DMS114 treated with DMSO at 0.1 percent for 48 hours (cell line): ENCODE data around the gene SH3BP4.
"Not testable (repeated sequence)": the region's sequence is repeated elsewhere in the genome, so short reads cannot be mapped to it uniquely, and the experiment has no call there.

Experiments
- DNase-seq: peaks from one replicate; lab custom pipeline; 2025; ENCODE audit not compliant: unreplicated experiment; lab: John Stamatoyannopoulos, UW

SH3BP4 gene

DNA sequence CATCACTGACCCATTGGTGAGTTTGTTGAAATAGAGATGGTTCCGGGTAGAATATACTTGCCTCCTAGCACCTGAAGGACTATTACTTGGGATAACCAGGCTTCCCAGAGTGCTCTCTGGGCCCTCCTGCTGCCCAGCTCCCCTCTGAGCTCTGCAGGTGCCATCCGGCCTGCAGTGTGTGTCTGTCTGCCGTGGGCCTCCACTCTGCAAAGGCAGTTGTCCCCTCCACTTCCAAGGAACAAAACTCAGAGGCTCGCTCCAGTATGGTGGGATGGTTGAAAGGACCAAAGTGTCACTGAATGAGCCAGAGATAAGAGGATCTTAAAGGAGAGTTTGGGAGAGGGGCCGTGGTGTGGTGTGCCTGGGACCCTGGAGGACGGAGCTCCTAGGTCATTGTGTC lies 57.3 kb downstream of the SH3BP4 start:
- DNase-seq, result no peak

DNA sequence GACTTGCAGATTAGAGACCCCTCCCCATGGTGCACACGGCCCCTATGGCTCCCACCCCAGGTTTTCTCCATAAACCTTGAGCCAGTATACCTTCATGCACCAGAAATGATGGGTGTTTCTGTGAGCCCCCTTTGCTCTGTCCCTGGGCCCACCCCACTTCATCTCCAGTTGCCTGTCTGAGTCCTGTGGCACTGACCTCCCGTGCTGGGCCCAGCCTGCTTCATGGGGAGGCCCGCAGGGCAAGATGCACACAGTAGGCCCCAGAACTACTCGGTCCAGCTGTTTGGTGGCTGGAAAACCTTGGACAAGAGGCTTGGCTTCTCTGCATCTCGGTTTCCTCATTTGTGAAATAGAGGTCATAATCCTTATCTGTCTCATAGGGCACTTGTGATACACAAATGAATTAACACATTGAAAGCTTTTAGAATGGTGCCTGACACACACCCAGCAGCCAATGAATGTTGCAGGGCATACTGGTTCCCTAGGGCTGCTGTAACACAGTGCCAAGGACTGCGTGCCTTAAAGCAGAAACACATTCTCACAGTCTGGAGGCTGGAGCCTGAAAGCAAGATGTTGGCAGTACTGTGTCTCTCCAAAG lies 58.4 kb downstream of the SH3BP4 start:
- no peak for DNase-seq

- DNase-seq, result no peak
These were observed 59.8 kb downstream of the SH3BP4 start for GRCh38 chr2:235011607-235011928.

DNA sequence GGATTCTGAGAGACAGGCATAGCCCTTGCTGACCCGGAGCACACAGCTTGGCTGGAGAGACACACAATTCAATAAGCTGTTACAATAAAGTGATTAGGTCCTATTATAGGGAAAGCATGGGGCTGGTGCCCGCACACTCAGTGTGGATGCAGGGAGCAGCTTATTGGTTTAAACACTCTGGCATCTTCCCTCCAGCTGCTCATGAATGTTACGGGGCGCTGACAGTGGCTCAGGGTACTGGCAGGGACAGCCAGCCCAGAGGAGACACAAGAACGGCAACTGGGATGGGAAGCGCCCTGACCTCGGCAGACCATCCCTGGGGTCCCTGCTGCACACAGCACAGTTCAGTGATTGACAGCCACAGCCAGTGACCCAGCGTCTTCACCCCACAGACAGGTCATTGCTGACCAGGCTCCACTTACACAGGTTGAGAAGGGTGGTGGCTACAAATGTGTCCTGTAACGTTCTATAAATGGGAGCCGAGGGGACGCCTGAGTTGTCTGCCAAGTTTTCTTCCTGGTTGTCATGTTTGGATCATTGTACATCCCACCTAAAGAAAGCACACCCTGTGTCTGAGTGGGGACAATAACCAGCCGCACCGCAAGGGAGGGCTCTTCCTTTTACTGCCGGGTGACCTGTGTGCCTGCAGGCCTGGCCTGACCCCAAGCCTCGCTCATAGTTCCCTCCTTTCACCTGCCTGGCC lies 60.3 kb downstream of the SH3BP4 start:
- no peak for DNase-seq

DNA sequence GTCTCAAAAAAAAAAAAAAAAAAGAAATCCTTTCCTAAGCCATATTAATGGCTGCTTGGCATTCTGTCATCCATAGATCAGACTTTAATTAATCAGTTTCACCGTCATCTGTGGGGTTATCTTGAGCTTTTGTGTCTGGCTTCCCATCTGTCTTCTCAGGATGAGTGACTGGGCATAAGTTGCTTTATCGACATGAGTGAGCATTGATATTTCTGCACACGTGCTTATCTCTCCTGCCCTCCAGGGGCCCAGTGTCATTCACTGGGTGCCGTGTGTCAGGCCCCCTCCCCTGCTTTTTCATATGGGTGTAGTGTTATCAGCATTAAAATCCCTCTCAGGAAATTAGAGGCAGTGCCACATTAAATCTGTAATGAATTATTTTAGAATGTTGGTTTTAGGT lies 65.6 kb downstream of the SH3BP4 start:
- no peak for DNase-seq

- DNase-seq, result no peak
These were observed 67.0 kb downstream of the SH3BP4 start for GRCh38 chr2:235018838-235019237.

- not testable (repeated sequence) for DNase-seq
These were observed 68.3 kb downstream of the SH3BP4 start for GRCh38 chr2:235020141-235020540.

DNA sequence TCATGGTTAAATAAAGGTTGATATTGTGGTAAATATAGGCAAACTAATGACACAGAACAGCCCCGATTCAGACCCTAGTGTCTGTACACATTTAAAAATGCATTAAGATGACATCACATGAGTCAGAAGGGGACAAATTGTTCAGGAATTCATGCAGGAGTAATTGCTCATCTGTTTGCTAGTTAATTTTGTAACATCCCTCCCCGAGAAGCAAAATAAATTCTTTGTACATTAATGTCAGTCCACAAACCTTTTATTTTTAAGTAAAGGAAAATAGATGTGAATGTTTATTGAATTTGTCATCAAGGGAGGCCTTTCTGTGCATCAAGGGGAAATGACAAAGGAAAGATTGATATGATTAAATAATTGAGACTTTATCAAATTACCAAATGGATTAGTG lies 69.9 kb downstream of the SH3BP4 start:
- DNase-seq, result no peak

- no peak for DNase-seq
These were observed 72.5 kb downstream of the SH3BP4 start for GRCh38 chr2:235024191-235024860.

GRCh38 chr2:235024931-235025773 lies 73.3 kb downstream of the SH3BP4 start:
- no peak for DNase-seq

GRCh38 chr2:235025800-235026536 lies 74.2 kb downstream of the SH3BP4 start:
- DNase-seq, result no peak

- DNase-seq, result no peak
These were observed 75.1 kb downstream of the SH3BP4 start for GRCh38 chr2:235026649-235027557.

DNA sequence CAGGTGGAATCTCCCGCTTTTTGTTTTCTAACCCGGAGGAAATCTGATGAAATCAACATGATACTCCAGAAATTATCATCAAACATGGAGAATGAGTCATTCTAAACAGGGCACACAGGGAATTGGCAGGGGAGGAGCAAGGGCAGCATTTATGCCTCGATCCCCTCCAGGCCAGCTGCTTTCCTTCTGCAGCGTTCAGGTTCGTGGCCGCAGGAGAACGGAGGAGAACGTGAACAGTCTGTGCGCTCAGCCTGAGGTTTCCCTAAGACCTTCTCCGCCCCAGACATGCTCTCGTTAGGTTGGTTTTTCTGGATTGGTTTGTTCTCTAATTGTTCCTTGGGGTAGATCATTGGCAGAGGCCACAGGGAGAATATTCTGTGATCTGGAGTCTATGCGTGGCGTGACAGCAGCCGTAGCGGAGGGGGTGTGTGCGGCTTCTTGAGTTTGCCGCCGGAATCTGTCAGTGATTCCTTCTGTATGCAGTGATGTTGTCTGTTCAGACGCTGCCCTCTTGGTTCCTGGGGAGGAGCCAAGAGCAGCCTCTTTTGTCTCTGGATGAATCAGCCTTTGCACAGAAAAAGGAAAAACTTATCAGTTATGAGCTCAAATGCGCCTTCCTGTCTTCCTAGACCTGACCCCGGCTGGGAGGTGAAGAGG lies 75.9 kb downstream of the SH3BP4 start:
- no peak for DNase-seq

DNA sequence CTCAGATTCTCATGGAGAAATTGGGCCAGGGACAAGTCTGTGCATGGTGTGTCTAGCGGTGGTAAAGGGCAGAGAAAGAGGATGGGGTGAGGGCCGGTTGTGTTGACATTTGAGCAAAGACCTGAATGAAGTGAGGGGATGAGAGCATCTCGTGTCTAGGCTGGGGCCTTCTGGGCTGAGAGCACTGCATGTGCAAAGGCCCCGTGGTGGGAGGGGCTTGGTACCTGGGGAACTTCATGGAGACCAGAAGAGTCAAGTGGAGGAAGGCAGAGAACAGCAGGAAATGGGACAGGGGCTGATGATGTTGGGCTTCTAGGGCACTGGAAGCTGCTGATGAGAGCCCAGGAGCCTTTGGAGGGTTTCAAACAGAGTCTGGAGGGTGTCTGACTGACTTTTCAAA lies 76.8 kb downstream of the SH3BP4 start:
- no peak for DNase-seq

GRCh38 chr2:235029054-235029453 lies 77.2 kb downstream of the SH3BP4 start:
- DNase-seq, result no peak

- DNase-seq, result no peak
These were observed 78.3 kb downstream of the SH3BP4 start for GRCh38 chr2:235030126-235030525.

- no peak for DNase-seq
These were observed 79.1 kb downstream of the SH3BP4 start for GRCh38 chr2:235030936-235031335.

GRCh38 chr2:235031686-235032373 lies 80.0 kb downstream of the SH3BP4 start:
- no peak for DNase-seq

DNA sequence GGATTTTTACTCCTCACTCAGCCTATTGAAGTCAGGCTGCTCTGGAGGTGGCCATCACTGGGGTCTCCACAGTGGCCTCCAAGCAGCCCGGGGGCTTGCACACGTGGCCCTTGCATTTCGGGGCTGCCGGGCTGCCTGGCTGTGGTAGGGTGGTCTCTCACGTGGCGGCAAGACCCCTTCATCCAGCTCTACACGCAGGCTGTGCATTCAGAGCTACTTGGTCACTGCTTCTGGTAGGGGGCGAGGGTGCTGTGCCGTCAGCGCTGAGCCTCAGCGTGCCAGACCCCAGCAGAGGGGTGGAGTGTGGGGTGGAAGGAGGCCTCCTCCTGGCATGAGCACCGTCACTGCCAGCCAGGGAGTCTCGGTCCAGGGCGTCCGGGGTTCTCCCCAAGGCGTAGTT lies 80.6 kb downstream of the SH3BP4 start:
- no peak for DNase-seq
